Measurements from ENCODE around the gene GFRA1. TPM values are rescaled to one million over a fixed set of nuclear protein-coding genes. Genes with fewer than 3 reads are reported as not detected.

The GFRA1 gene
- polyA plus RNA-seq, 1 of the 3 experiments (the other 2 are of a cell fraction) = 1.6 TPM

DNA sequence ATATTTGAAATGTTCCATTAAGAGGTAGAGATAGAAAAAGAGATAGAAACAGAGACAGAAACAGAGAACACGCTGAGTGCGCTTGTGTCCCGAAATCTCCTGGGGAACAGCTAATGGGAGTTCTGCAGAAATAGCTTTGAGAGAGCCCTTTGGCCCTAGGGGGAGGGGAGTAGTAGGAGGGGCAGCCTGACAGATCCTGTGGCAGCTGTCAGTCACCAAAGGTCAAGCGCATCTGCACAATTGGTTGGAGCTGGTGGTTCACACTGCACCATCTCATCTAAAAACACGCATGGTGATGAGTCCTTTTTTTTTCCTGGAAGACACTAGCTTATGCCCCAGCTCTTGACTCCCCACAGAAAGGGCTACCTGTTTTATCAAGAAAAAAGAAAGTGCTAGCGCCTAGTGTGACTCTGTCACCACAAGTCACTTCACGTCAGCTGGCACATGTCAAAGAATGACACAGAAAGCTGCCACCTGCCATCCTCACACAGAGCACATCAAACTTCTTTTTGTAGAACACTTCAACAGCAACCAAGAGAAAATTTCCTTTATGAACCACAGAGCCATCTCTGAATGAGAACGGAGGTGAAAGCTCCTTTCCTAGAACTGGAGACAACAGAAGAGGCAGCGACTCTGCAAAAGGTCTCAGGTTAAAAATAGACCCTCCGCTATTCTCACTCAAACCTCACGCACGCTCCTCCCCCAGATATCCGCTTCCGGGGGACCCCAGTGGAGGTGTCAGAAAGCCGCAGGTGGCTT, 125.7 kb downstream of the GFRA1 start:
- no peak overlapping the region for H3K4me2 ChIP-seq
- no peak overlapping the region for H3K9ac ChIP-seq
- no peaks in the 10 kb centered on the region for H3F3A ChIP-seq (replicated peaks; ENCODE audit: insufficient read depth)
- H3K9me2 ChIP-seq = no peaks in the 10 kb centered on the region
- 73% methylated on average over 15 of the region's 15 CpGs for WGBS (ENCODE audit: low lambda C conversion rate)
- H3K4me3 ChIP-seq (ENCODE audit: low read depth in 2 of 2, low read length in 1 of 2) = no peak overlapping the region
- H4K20me1 ChIP-seq (ENCODE audit: insufficient read depth) = no peaks in the 10 kb centered on the region
- POLR2A ChIA-PET = no interaction called here
- H3K79me2 ChIP-seq (ENCODE audit: insufficient read depth) = no peaks in the 10 kb centered on the region
- H3K27me3 ChIP-seq (ENCODE audit: insufficient read depth) = no peaks in the 10 kb centered on the region
- no peaks in the 10 kb centered on the region for H3K36me3 ChIP-seq (replicated peaks in 1 of 2; ENCODE audit: control insufficient read depth in 1 of 2, insufficient read depth in 2 of 2, low read length in 1 of 2)
- H3K27ac ChIP-seq (ENCODE audit: low read depth in 2 of 2, low read length in 1 of 2) = no peak overlapping the region
- no peaks in the 10 kb centered on the region for H3K9me3 ChIP-seq
- H2AFZ ChIP-seq (ENCODE audit: low read depth) = no peak overlapping the region
- TF ChIP-seq RXRA (IDR thresholded peaks at IDR 0.05; ENCODE audit: borderline replicate concordance, low read depth) = no peak
- no peaks in the 10 kb centered on the region for H3K4me1 ChIP-seq (ENCODE audit: control insufficient read depth in 1 of 2, insufficient read depth in 2 of 2, low read depth in 1 of 2, low read length in 1 of 2)
- CTCF ChIA-PET = interaction anchor here (0.8 to 2.0 kb wide), 2 partner anchors 10 to 44 kb away, joined by 3 to 6 read pairs; no protein-coding TSS in a partner anchor
- no peak for DNase-seq

GRCh38 chr10:116146372-116147140, 126.5 kb downstream of the GFRA1 start:
- Histone ChIP-seq H3K36me3 (replicated peaks in 1 of 2; ENCODE audit: control insufficient read depth in 1 of 2, insufficient read depth in 2 of 2, low read length in 1 of 2) (no peaks in the 10 kb centered on the region), H3K27me3 (ENCODE audit: insufficient read depth) (no peaks in the 10 kb centered on the region), H3K9me2 (no peaks in the 10 kb centered on the region), H3K9me3 (no peaks in the 10 kb centered on the region), H3K9ac (no peak overlapping the region), H3K27ac (ENCODE audit: low read depth in 2 of 2, low read length in 1 of 2) (no peak overlapping the region), H3K4me3 (ENCODE audit: low read depth in 2 of 2, low read length in 1 of 2) (no peak overlapping the region), H3F3A (replicated peaks; ENCODE audit: insufficient read depth) (no peaks in the 10 kb centered on the region), H3K4me2 (no peak overlapping the region), H4K20me1 (ENCODE audit: insufficient read depth) (no peaks in the 10 kb centered on the region), H3K4me1 (ENCODE audit: control insufficient read depth in 1 of 2, insufficient read depth in 2 of 2, low read depth in 1 of 2, low read length in 1 of 2) (no peaks in the 10 kb centered on the region), H3K79me2 (ENCODE audit: insufficient read depth) (no peaks in the 10 kb centered on the region), H2AFZ (ENCODE audit: low read depth) (no peak overlapping the region)
- ChIA-PET POLR2A (no interaction called here), CTCF (interaction anchor here (0.8 to 1.3 kb wide), 2 partner anchors 14 to 45 kb away, joined by 3 read pairs; no protein-coding TSS in a partner anchor)
- 43% methylated on average over 3 of the region's 3 CpGs for WGBS (ENCODE audit: low lambda C conversion rate)
- TF ChIP-seq GATA2 (CRISPR knock-in tag; IDR thresholded peaks at IDR 0.05) (no peak), MXI1 (IDR thresholded peaks at IDR 0.05; ENCODE audit: low read depth, low read length) (no peak), SMC3 (IDR thresholded peaks at IDR 0.05; ENCODE audit: low read depth, low read length) (no peak)
- TF ChIP-seq, protein P1, sequence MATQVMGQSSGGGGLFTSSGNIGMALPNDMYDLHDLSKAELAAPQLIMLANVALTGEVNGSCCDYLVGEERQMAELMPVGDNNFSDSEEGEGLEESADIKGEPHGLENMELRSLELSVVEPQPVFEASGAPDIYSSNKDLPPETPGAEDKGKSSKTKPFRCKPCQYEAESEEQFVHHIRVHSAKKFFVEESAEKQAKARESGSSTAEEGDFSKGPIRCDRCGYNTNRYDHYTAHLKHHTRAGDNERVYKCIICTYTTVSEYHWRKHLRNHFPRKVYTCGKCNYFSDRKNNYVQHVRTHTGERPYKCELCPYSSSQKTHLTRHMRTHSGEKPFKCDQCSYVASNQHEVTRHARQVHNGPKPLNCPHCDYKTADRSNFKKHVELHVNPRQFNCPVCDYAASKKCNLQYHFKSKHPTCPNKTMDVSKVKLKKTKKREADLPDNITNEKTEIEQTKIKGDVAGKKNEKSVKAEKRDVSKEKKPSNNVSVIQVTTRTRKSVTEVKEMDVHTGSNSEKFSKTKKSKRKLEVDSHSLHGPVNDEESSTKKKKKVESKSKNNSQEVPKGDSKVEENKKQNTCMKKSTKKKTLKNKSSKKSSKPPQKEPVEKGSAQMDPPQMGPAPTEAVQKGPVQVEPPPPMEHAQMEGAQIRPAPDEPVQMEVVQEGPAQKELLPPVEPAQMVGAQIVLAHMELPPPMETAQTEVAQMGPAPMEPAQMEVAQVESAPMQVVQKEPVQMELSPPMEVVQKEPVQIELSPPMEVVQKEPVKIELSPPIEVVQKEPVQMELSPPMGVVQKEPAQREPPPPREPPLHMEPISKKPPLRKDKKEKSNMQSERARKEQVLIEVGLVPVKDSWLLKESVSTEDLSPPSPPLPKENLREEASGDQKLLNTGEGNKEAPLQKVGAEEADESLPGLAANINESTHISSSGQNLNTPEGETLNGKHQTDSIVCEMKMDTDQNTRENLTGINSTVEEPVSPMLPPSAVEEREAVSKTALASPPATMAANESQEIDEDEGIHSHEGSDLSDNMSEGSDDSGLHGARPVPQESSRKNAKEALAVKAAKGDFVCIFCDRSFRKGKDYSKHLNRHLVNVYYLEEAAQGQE (IDR thresholded peaks at IDR 0.05; ENCODE audit: low read depth, low read length) = peak; percentile 54; the same call in 1 of the 2 replicates
- DNase-seq = no peak

All from SK-N-SH (cell line).